ENCODE data around the gene TAMALIN.
"Not testable (repeated sequence)": the region's sequence is repeated elsewhere in the genome, so short reads cannot be mapped to it uniquely, and the experiment has no call there.

TAMALIN gene

DNA sequence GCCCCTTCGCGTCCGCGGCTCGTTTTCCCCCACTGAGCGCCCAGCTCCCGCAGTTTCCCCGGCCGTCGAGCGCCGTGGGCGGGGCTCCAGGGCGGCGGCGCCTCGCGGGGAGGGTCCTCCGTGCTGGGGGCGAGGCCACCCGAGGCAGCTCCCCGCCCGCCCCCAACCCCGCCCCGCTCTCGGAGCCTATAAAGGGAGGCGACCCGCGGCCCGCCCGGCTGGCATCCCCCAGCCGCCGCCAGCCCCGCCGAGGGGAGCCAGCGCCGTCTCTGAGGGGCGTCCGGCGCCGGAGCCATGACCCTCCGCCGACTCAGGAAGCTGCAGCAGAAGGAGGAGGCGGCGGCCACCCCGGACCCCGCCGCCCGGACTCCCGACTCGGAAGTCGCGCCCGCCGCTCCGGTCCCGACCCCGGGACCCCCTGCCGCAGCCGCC, at the start of gene TAMALIN:
TSS of gene TAMALIN (plus strand) at position 221 of the 432 bp plus-strand sequence. CDS start at position 295, 74 bp downstream.
- DNase-seq (ENCODE audit: low read depth): peak; percentile 75

DNA sequence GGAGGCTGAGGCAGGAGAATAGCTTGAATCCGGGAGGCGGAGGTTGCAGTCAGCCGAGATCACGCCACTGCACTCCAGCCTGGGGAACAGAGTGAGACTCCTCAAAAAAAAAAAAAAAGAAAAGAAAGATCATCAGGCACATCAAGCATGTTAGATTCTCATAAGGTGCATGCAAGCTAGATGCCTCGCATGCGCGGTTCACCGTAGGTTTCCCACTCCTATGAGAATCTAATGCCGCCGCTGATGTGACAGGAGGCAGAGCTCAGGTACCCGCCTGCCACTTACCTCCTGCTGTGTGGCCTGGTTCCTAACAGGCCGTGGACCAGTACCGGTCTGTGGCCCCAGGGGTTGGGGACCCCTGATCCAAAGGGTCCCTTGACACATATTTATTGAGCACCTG, 48.2 kb upstream of the TAMALIN start:
- DNase-seq (ENCODE audit: low read depth): no peak

DNA sequence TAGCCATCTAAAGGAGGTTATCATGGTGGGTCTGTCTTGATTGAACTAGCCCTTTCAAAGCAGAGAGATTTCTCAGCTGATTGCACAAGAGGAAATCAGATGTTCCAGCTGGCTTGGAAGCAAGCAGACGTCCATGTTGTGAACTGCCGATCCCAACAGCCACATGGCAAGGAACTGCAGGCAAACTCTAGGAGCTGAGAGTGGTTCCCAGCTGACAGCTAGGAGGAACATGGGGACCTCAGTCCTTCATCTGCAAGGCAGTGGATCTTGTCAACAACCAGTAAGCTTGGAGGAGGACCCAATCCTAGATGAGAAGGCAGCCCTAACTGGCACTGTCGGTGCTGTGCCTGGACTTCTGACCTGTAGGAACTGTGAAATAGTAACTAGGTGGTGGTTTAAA, 47.5 kb upstream of the TAMALIN start:
- no peak for DNase-seq (ENCODE audit: low read depth)

DNA sequence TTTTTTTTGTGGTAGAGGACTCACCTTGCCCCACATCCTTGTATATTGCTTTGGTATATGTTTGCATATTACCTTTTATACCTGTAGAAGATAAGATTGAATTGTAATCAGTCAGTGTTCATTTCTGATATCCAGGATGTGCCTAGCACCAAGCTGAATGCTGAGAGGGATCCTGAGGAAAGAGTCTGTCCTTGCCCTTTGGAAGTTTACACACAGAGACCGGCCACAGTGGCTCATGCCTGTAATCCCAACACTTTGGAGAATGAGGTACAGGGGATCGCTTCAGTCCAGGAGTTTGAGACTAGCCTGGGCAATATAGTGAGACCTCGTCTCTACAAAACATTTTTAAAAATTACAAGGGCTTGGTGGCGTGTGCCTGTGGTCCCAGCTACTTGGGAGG, 46.8 kb upstream of the TAMALIN start:
- DNase-seq (ENCODE audit: low read depth): no peak

DNA sequence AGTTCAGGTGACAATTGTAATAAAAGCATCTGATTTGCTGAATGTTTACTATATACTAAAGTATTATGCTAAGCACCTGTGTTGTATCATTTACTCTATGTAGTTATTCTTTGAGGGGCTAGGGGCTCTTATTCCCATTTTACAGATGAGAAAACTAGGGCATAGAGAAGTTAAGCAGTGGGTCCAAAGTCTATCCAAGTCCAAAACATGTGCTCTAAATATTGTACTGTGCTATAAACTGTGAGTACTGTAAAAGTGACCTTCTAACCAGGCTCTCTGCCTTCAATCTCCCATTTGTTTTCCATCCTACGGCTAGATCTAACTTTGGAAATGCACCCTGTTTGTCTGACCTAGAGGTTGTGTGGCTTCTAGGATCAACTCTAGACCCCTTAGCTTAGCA, 46.3 kb upstream of the TAMALIN start:
- no peak for DNase-seq (ENCODE audit: low read depth)

DNA sequence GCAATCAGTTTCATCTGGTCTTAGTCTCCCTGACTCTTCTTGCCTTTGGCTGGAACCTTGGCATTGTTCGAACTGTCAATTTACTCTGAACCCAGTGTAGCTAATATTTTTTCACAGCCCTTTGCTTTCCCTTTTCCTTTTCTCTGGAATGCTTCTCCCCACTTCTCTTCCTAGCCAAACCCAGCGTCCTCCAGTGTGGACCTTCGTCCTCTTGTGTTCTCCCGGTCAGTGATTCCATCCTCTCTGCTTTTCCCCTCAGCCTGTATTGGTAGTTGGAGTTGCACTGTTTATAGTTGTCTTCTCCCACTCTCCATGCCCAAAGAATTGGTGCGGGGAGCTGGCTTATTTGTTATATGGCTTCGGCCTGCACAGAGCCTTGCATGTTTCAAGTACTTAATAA, 45.9 kb upstream of the TAMALIN start:
- DNase-seq (ENCODE audit: low read depth): no peak

DNA sequence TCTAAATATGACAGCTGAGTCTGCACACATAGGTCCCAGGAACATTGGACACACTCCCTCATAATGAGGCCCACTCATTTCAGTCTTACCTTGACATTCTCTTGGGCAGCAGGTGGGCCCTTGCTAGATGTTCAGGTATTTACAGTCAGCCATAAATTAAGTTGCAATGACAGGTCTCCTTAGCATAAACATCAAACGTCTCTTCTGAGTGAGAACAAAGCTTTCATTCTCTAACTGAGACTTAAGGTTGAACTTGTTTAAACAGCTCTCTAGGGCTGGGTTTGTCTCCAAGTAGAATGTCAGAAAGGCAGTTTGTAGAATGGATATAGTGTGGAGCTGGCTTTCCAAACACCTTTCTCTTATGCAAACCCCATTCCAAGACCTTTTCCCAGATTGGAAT, 44.9 kb upstream of the TAMALIN start:
- DNase-seq (ENCODE audit: low read depth): no peak

DNA sequence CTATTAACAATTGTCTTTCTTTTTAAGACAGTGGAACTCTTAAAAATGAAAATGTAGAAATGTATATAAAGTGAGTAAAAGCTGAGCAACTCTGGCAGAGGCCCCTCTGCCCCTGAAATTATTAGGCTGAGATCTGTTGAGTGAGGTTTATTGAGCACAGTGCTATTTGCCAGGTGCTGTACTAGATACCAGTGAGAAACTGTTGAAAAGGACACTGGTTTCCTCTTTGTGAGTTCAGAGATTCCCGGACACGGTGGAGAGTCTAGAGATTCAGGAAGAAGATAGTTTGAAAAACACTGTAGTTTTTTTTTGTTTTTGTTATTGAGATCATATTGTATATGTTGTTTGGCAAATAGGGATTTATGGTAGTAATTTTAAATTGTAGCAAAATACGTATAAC, 44.0 kb upstream of the TAMALIN start:
- DNase-seq (ENCODE audit: low read depth): no peak

DNA sequence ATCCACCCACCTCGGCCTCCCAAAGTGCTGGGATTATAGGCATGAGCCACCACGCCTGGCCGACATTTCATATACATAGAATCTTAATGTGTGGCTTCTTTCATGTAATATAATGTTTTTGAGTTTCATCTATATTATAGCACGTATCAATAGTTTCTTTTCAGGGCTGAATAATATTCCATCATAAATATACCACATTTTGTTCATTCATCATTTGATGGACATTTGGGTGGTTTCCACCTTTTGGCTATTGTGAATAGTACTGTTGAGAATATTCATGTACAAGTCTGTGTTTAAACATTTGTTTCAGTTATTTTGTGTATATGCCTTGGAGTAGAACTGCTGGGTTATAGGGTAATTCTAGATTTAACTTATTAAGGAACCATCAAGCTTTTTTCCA, 43.3 kb upstream of the TAMALIN start:
- no peak for DNase-seq (ENCODE audit: low read depth)

DNA sequence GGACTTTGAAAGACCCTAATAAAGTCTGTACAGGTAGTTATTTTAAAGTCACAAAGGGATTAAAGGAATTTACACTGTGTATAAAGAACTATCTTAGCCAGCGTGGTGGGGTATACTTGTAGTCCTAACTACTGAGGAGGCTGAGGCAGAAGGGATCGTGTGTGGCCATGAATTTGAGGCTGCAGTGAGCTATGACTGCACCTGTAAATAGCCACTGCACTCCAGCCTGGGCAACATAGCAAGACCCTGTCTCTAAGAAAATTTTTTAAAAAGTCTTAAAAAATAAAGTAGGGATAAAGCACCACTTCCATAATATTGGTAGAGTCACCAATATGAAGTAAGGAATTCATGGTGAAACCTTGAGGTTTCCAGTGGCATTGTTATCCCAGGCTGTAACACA, 37.1 kb upstream of the TAMALIN start:
- no peak for DNase-seq (ENCODE audit: low read depth)

DNA sequence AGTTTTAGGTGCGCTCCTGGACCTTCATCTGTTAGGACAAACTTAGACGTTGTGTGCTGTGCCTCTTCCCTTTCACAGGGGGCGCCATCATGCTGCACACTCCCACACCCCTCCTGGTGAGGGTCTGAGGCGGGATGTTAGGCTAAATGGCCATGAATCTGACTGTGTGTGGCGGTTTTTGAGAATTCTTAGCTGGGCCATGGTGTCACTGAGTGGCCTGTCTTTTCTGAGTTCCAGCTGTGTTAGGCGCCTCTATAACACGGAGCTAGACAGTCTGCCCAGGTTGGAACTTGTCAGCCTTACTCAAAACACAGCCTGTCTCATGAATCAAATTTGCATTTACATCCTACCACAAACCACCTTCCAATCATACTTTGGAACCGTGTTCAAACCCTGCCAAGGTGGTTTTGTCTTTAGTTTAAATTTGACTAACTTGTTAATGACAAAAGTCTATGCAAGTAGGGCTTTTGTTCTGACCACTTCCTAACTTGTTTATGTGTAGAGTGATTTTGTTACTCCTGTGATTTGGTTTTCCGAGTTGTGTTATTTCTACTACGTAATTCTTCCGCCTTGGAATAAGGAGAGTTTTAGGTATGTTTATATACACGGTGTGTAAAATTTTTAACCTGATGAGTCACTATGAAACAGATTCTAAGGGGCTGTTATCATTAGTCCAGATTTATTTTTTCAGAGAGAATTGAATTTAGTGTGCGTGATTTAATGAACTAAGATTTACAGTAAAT, 35.7 kb upstream of the TAMALIN start:
- DNase-seq (ENCODE audit: low read depth): no peak

DNA sequence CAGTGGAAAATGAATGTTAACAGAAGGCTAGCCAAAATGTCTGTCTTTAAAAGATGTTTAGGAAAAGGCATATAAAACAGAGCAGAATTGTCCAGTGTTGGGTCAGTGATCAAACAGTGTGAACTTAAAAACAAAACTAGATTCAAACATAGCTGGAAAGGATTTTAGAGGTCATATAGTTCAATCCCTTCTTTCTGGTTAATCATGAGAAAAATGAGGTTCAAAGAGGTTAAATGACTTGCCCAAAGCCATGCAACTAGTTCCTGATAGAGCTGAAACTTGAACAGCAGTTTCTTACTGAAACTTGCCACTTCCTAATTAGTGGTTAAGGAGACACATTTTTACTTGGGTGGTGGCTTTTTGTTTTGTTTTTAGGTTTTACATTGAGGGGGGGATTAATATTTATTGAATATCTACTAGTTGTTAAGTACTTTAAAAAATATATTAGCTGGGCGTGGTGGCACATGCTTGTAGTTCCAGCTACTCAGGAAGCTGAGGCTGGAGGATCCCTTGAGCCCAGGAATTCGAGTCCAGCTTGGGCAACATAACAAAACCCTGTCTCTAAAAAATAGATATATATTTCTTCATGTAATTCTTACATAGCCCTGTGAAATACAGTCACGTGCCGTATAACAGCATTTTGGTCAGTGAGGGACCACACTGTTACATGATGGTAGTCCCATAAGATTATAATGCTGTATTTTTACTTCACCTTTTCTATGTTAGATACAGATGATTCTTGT, 34.9 kb upstream of the TAMALIN start:
- no peak for DNase-seq (ENCODE audit: low read depth)

DNA sequence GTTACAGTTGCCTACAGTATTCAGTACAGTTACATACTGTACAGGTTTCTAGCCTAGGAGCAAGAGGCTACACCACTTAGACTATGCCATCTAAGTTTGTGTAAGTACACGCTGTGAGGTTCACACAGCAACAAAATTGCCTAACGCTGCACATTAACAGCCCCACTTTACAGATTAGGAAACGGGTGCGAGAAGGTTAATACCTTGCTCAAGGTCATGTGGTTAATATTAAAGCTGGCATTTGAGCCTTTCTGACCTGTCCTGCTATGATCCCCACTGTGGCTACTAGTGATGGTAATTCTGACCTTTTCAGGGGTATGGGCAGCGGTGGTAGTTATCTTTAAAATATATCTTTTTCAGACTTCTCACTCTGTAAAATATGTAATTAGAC, 34.3 kb upstream of the TAMALIN start:
- DNase-seq (ENCODE audit: low read depth): no peak

DNA sequence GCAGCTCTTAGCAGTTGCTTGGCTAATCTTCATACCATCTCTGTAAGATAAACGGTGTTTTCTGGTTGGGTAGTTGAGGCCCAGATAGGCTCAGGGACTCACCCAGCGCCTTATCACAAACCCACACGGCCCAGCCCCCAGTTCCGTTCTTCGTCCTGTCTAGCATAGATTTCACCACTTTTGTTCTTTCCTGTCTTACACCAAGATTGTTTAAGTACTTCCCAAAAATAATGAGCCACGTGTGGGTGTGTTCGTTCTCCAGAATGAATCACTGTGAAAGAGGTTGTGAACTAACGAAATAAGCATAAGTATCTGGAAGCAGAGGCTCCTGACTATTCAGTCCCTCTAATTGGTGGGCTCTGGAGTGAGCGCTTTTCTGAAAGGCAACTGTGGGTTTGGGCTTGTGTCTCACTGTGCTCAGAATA, 33.9 kb upstream of the TAMALIN start:
- DNase-seq (ENCODE audit: low read depth): no peak

DNA sequence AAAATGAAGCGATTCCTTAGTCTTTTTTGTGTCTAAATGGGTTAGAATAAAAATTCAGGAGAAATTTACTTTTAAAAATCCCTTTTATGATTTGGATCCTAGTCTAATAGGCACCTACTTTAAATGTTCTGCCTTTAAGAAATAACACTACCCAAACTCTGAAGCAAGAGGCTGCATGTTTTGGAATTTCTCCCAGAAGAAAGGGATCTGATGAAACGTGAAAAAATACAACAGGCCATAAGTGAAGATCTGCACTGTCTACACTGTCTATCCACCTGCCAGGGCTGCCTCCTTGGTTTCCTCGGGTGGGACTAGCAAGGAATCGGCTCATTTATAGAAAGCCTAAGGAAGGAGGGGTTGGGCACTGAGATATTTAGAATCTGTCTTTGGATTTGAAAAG, 33.2 kb upstream of the TAMALIN start:
- no peak for DNase-seq (ENCODE audit: low read depth)

DNA sequence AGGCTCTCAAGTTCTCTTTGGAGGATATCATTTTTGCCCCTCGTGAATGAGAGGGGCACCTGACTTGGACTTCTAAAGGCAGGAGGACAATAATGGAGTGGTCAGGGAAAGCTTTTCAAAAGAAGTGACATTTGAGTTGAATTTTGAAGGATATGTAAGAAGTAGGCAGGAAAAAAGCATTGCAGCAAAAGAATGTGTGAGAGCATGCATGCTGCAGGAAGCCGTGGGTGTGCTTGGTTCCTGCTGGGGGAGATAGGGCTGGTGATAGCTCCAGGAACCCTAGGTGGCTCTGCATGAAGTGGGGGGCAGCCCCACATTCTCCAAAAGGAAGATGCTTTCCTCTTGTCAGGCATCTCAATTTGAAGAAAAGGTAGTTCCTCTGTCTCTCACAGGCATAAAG, 32.1 kb upstream of the TAMALIN start:
- DNase-seq (ENCODE audit: low read depth): no peak

DNA sequence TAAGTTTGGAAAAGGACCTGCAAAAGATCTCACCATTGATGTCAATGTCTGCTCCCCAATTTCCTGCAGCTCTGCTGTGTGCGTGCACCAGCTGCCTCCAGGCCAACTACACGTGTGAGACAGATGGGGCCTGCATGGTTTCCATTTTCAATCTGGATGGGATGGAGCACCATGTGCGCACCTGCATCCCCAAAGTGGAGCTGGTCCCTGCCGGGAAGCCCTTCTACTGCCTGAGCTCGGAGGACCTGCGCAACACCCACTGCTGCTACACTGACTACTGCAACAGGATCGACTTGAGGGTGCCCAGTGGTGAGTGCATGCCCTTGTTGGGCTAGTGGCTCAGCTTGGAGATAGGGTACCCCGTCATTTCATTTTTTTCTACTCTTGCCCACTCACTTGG, 31.6 kb upstream of the TAMALIN start:
- DNase-seq (ENCODE audit: low read depth): no peak

DNA sequence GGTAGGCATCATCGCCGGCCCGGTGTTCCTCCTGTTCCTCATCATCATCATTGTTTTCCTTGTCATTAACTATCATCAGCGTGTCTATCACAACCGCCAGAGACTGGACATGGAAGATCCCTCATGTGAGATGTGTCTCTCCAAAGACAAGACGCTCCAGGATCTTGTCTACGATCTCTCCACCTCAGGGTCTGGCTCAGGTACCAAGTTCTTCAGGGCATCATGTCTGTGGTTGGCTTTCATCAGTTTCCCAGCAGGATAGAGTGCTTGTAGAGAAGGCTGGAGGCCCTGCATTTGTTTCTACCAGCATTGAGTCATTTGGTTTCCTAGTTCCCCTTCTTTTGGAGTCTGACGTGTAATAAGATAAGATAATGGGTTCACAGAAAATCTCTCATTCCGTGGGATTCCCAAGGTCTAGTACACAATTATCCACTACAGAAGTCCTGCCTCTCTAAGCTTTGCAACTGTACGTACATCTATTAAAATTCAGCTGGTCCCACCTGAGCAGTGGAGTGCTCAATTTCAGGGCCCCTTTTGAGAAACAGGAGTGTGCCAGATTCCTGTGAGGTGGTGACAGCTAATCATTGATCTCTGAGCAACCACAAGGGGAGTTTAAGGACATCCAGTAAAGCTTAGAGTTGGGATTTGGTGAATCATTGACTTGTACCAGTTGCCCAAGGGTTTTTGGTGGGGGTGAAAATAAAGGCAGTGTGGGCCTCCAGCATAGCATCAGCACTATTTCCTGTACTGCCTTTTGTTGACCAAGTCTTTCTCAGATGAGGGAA, 30.2 kb upstream of the TAMALIN start:
- no peak for DNase-seq (ENCODE audit: low read depth)

DNA sequence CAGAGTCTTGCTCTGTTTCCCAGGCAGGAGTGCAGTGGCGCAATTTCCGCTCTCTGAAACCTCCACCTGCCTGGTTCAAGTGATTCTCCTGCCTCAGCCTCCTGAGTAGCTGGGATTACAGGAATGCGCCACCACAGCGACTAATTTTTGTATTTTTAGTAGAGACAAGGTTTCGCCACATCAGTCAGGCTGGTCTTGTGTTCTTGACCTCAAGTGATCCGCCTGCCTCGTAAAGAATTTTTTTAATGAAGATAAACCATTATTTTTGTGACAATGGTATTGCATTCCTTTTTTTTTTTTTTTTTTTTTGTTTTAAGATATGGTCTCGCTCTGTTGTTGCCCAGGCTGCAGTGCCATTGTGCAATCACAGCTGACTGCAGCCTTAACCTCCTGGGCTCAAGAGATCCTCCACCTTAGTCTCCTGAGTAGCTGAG, 29.4 kb upstream of the TAMALIN start:
- no peak for DNase-seq (ENCODE audit: low read depth)

DNA sequence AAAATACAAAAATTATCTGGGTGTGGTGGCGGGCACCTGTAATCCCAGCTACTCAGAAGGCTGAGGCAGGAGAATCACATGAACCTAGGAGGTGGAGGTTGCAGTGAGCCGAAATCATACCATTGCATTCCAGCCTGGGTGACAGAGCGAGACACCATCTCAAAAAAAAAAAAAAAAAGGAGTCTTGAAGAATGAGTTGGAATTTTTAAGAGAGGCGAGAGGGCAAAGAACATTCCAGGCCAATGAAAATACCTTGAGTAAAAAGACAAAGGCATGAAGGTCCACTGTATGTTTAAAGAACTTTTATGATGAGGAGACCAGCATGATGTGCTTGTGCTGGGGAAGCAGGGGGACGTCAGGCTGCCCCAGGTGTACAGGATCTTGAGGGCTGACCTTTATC, 27.4 kb upstream of the TAMALIN start:
- not testable (repeated sequence) for DNase-seq (ENCODE audit: low read depth)

DNA sequence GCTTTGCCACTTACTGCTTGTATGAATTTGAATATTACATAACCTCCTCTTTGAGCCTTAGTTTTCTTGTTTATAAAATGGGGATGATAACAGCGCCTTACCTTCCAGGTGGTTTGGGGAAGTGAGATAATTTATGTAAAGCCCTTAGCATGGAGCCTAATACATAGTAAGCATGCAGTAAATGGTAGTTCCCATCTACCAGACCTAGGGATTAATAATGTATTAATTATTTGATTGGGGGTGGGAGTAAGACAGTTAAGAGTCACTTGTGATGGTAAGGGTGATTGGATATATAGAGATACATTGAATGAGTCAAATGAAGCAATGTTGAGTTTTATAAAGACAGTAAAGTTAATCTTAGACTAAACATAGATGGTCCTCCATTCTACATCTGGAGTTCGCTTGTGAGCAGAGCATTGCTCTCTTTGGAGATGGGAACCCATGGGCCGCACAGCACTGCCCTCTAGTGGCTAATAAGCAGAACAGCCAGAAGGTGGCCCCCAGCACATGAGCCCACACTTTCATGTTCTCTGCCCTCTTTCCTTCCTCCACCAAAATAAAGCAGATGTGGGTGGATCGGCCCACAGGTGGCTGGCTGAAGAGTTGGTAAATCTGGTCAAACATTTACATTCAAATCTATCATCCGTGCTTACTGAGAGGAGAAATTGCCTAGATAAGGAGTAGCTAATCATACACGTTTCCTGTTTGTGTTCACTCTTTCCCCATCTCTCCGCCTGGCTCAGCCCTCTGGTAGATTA, 26.5 kb upstream of the TAMALIN start:
- peak; percentile 60 for DNase-seq (ENCODE audit: low read depth)

DNA sequence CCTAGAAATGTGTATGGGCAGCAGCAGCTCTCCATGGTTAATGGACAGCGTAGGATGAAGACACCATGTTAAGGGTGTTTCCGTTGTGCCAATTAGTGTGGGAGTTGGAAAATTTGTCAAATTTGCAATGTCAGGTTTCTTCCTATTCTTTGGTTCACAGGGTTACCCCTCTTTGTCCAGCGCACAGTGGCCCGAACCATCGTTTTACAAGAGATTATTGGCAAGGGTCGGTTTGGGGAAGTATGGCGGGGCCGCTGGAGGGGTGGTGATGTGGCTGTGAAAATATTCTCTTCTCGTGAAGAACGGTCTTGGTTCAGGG, 26.0 kb upstream of the TAMALIN start:
- no peak for DNase-seq (ENCODE audit: low read depth)
